Muscle of leg (tissue), 11 donors: ENCODE results near the gene FLYWCH2. TPM values are rescaled to one million over a fixed set of nuclear protein-coding genes. Genes with fewer than 3 reads are reported as not detected.

Source experiments
- DNase-seq: peaks from one replicate; pipeline ENCODE4 v3.0.0; 2013
- H3K27ac ChIP-seq: one replicate; pipeline ENCODE4 v1.5.1; 2013; ENCODE audit warnings: mild to moderate bottlenecking, low read length, control low read depth
- H3K27me3 ChIP-seq: one replicate; pipeline ENCODE4 v1.6.1; 2013; ENCODE audit warnings: low read length; ENCODE audit not compliant: control insufficient read depth, insufficient read depth
- H3K36me3 ChIP-seq: one replicate; pipeline ENCODE4 v1.6.1; 2013; ENCODE audit warnings: low read length; ENCODE audit not compliant: control insufficient read depth, insufficient read depth
- H3K4me1 ChIP-seq: one replicate; pipeline ENCODE4 v1.6.1; 2013; ENCODE audit warnings: low read length; ENCODE audit not compliant: control insufficient read depth, insufficient read depth
- H3K4me3 ChIP-seq: one replicate; pipeline ENCODE4 v1.5.1; 2013; ENCODE audit warnings: low read length, control low read depth
- H3K9me3 ChIP-seq: replicated peaks from 2 replicates; pipeline ENCODE4 v1.6.1; 2013; ENCODE audit warnings: low read depth, low read length; ENCODE audit not compliant: control insufficient read depth
- WGBS: methylation state at CpG from one replicate; pipeline ENCODE4 v1.1.5; 2013; ENCODE audit warnings: missing lambda C conversion rate; ENCODE audit not compliant: insufficient coverage; 5-methylcytosine and 5-hydroxymethylcytosine counted together
- polyA plus RNA-seq, 8 donors: library from polyadenylated mRNA; unstranded; fragments of 120-200 nt; gene quantifications; one replicate each; pipeline versions ENCODE4 v1.2.1 to v1.2.3, GENCODE V29; 2013; ENCODE audit warnings: inconsistent platforms in 1 of 8, low replicate concordance in 1 of 8; ENCODE audit not compliant: insufficient read length in 8 of 8, insufficient read depth in 1 of 8
- total RNA-seq: library from RNA; stranded (reverse); fragments of 120-200 nt; gene quantifications from one replicate; pipeline ENCODE4 v1.2.4, GENCODE V29; 2013

FLYWCH2 gene
- total and polyA plus RNA-seq, 9 donors, result 13.8 to 23.3 (median 21.5) TPM

DNA sequence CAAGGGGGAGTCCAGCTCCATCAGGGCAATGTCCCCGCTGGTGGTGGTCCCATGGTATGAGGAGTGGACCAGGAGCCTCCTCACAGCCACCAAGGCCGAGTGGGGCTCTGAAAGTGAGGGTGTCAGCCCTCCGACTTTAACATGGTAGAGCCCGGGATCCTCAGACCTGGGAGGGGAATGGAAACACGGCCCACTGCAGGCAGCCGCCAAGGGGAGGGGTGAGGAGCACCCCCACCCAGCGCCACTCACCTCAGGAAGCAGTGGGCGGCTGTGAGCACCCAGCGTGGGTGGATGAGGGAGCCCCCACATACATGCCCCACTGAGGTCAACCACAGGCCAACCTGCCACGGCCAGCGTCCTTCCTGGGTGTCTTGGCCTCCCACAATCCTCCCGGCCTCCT is 42.1 kb upstream of the FLYWCH2 start:
- H3K9me3 ChIP-seq, result no peaks in the 10 kb centered on the region
- no peak overlapping the region for H3K4me3 ChIP-seq
- H3K27me3 ChIP-seq, result peaks cover 19% of the 10 kb centered on the region
- 79% methylated on average over 11 of the region's 12 CpGs for WGBS
- H3K27ac ChIP-seq, result no peak overlapping the region
- no peak for DNase-seq
- H3K36me3 ChIP-seq, result no peaks in the 10 kb centered on the region
- H3K4me1 ChIP-seq, result peaks cover 15% of the 10 kb centered on the region

DNA sequence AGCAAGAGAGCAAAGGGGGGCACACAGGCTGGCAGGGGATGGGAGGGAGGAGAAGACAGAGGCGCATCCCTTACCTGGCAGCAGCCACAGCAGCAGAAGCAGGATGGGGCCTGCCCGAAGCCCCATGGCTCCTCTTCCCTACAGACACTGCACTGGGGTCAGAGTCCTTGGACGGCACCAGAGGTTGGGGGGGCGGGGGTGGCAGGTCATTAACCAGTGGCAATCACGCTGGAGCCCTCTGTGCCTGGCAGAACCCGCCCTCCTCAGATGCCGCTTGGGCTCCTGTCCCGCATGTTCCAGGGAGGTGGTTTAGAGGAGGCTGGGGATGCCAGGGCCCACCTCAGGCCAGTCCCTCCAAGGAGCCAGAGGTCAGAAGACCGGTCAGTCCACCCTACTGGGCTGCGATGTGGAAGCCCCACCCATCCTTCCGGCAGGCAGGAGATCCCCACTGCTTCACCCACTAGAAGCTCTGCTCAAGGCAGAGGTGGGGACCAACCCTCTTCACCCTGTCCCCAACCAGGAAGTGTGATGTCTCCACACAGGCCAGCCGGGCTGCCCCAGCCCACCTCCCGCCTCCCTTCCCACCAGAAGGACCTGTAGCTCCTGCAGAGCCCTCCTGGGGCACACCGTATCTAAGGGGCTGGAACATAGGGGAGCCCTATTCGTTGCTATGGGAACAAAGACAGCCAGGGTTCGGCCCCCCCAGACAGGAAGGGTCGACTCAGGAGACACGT is 41.2 kb upstream of the FLYWCH2 start:
- Histone ChIP-seq H3K27ac (no peak overlapping the region), H3K27me3 (peaks cover 12% of the 10 kb centered on the region), H3K4me3 (peak overlapping the region; percentile 29), H3K36me3 (no peaks in the 10 kb centered on the region), H3K4me1 (peaks cover 15% of the 10 kb centered on the region), H3K9me3 (no peaks in the 10 kb centered on the region)
- DNase-seq, result no peak
- WGBS, result 80% methylated on average over 13 of the region's 18 CpGs

DNA sequence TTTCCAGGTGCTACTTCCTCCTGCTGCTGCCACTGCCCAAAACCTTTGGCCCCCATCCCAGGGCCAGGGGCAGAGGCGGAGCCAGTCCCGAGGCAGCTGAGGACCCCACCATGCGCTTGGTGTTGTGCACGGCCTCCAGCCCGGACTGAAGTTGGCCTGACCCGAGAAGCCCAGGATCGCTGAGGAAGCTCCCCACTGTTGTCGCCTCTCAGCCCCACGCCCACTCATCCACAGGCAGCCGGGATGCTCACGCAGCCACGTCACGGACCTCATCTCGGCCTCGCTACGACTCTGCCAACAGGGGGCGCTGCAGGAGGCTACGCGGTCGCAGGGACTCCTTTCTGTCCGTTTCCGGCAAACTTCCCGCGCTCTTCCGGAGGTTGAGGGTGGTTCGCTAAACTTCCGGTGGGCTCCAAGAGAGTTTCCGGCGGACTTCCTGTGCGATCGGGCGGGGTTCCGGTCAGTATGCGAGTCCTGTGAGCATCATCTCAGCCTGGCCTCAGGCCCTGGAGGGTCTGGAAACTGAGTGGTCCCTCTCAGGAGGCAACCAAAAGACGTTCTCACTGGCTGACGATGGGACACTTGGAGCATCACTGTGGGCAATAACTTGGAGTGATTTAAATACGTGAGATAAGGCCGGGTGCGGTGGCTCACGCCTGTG is 40.5 kb upstream of the FLYWCH2 start:
- DNase-seq, result peak; percentile 51
- Histone ChIP-seq H3K4me3 (peak overlapping the region; percentile 29), H3K9me3 (no peaks in the 10 kb centered on the region), H3K36me3 (no peaks in the 10 kb centered on the region), H3K4me1 (peaks cover 15% of the 10 kb centered on the region), H3K27me3 (peaks cover 14% of the 10 kb centered on the region), H3K27ac (no peak overlapping the region)
- 28% methylated on average over 36 of the region's 40 CpGs for WGBS

DNA sequence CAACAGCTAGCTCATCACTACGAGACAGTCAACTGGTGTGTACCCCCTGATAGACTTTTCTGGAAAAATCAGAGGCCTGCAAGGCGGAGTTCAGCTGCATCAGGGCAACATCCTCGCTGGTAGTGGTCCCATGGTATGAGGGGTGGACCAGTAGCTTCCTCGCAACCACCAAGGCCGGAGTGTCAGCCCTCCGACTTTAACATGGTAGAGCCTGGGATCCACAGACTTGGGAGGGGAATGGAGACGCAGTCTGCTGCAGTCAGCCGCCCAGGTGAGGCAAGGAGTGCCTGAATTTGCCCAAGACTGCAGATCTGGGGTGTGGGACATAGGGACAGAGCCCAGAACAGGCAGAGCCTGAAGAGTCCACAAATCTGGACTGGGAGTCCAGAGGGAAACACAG is 39.5 kb upstream of the FLYWCH2 start:
- peaks cover 12% of the 10 kb centered on the region for H3K27me3 ChIP-seq

DNA sequence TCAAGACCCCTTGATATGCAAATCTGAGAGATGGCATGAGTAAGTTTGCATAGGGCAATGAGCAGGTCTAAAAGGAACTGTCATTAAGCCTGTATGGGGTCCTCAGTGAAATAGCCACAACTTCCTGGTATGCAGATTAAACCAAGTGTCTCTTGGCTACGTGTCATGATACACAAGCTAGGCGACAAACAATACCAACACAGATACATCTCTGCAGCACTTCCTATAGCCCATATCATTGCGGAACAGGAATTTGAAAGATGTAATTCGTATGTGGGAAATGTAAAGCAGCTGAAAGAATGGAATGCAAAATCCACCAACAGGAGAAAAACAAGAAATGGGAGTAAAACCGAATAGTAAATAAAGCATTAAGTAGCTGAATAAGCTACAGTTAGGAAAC is 37.9 kb upstream of the FLYWCH2 start:
- H3K9me3 ChIP-seq, result no peaks in the 10 kb centered on the region
- no peak overlapping the region for H3K27ac ChIP-seq
- peaks cover 12% of the 10 kb centered on the region for H3K4me1 ChIP-seq
- no peaks in the 10 kb centered on the region for H3K36me3 ChIP-seq
- no CpG with 5 or more reads among the region's 5 CpGs for WGBS
- peaks cover 20% of the 10 kb centered on the region for H3K27me3 ChIP-seq
- H3K4me3 ChIP-seq, result no peak overlapping the region
- no peak for DNase-seq

More for the DNA sequence above, 39.5 kb upstream of the FLYWCH2 start:
- no peak overlapping the region for H3K27ac ChIP-seq
- H3K4me3 ChIP-seq, result no peak overlapping the region
- no peaks in the 10 kb centered on the region for H3K9me3 ChIP-seq
- peaks cover 15% of the 10 kb centered on the region for H3K4me1 ChIP-seq
- H3K36me3 ChIP-seq, result no peaks in the 10 kb centered on the region
- no peak for DNase-seq
- WGBS, result 83% methylated on average over 7 of the region's 8 CpGs

DNA sequence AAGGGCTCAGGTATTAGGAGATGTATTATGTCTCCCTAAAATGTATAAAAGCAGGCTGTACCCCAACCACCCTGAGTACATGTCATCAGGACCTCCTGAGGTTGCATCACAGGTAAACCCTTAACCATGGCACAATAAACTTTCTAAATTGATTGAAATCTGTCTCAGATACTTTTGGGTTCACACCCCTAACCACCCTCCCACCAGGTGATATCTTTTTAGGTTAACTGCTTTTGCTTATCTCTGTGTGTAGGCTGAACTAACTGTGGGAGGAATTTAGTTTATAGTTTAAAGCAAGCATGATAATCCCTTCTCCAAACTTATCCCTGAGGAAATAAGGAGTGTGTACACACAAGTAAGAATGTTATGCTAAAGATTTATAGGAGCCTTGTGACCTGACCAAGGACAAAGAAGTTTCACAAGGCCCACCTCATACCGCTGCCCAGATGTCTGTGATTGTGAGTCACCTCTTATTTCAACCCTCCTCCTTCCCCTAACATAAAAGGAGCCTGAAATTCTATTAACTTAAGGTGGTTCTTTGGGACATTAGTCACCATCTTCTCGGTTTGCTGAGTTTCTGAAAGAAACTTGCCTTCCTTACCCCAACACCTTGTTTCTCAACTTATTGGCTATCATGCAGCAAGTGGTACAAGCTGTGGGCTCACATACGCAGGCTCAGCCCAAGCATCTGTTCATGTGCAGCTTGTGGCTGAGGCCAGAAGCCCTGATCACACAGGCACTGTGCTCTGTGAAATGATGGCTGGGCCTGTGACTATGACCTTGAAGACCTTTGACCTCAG is 36.3 kb upstream of the FLYWCH2 start:
- peaks cover 22% of the 10 kb centered on the region for H3K27me3 ChIP-seq

DNA sequence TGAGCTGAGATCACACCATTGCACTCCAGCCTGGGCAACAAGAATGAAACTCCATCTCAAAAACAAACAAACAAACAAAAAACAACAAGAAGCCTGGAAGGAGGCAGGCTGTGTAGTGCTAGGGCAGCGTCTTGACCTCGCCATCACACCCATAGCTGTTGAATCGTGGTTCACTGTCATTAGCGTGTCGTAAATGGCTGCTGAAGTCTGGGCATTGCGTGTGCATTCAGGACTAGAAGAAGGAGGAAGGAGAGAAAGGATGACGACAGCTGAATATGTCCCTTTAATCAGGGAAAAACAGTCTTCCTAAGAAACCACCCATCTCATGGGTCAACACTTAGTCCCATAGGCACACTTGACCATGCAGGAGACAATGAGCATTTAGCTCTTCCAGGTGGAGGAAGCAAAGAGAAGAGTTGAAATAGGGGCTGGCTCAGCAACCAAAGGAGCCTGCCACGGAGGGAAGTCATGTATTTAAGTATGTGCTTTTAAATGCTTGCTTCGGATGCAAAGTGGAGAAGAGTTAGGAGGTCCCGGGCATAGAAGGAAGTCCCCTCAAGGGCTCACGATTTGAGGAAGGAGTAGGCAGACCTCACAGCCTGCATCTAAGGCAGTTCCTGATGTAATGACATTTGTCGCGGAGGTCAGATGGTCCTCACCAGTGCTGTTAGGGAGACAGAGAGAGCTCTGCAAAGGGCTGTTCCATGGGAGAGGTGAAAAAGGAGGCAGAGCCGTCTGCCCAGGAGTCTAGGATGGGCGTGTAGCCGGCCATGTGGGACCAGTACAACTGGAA is 33.9 kb upstream of the FLYWCH2 start:
- Histone ChIP-seq H3K27me3 (peaks cover 30% of the 10 kb centered on the region), H3K27ac (no peak overlapping the region)
- no peak for DNase-seq

More for the DNA sequence above, 36.3 kb upstream of the FLYWCH2 start:
- Histone ChIP-seq H3K36me3 (no peaks in the 10 kb centered on the region), H3K4me1 (peaks cover 10% of the 10 kb centered on the region), H3K9me3 (no peaks in the 10 kb centered on the region), H3K27ac (no peak overlapping the region), H3K4me3 (no peak overlapping the region)
- DNase-seq, result no peak
- WGBS, result 40% methylated on average over 1 of the region's 3 CpGs

DNA sequence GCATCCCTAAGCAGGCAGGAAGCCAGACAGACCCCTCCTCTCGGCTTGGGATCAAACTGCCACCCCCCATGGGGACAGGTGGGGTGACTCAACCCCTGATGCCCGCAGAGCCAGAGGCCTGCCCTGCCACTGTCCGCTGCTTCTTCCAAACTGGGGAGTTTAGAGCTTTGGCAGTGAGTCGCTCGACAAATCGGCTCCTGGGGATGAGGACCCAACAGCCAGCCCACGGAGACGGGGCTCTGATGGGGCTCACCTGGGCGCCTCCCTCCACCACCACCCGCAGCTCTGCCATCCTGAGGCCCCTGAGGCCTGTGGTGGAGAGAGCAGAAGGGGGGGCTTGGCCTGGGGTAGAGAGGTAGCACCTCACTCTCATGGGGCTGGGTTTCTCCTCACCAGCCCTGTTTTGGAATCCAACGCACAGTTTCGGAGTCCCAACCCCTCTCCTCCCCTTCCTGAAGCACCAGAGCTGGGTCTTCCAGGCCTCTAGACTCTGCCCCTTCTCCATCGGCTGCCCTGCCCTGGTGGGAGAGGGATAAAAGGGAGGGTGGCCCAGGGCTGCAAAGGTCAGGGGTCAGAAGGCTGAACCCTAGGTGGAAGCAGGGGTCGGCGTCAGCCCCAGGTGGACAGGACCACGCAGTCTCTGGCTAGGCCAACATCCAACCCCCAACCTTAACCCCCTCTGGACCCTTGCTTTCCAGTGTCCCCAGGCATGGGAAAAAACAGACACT is 30.8 kb upstream of the FLYWCH2 start:
- Histone ChIP-seq H3K9me3 (no peaks in the 10 kb centered on the region), H3K4me3 (no peak overlapping the region), H3K36me3 (no peaks in the 10 kb centered on the region), H3K27me3 (peaks cover 32% of the 10 kb centered on the region), H3K27ac (no peak overlapping the region), H3K4me1 (no peaks in the 10 kb centered on the region)
- WGBS, result 82% methylated on average over 4 of the region's 16 CpGs
- no peak for DNase-seq

More for the DNA sequence above, 33.9 kb upstream of the FLYWCH2 start:
- Histone ChIP-seq H3K9me3 (no peaks in the 10 kb centered on the region), H3K4me1 (no peaks in the 10 kb centered on the region), H3K4me3 (no peak overlapping the region), H3K36me3 (no peaks in the 10 kb centered on the region)
- WGBS, result 73% methylated on average over 9 of the region's 16 CpGs

DNA sequence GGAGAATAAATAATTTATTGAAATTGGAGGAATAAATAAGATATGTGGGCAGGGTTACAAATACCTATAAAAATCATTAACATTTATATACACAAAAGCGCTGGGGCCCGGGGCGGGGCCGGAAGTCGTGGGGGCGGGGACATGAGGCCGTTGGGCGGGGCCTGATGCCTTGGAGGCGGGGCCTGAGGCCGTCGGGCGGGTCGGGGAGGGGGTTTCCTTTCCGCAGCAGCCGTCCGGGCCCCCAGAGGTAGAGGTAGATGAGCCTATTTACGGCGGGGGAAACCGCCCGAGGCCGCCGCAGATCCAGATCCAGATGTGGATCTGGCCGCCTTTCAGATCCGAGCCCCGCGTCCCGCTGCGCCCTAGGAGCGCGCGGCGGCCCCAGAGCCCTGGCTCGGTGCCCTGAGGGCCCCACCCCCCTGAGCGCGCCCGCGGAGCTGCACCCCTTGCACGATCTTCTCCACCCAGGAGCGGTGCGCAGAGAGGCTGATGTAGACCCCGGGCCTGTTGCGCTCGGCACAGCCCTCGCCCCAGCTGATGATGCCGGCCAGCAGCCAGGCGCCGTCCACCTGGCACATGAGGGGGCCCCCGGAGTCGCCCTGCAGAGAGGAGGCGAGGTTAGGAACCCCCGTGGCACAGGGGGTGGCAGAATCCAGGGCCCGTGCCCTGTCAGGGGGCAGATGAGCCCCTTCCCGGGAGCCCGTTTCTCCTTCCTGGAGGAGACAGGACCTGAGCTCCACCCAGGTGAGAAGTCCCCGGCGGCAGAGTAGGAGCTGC is 30.1 kb upstream of the FLYWCH2 start:
- Histone ChIP-seq H3K27me3 (peaks cover 39% of the 10 kb centered on the region), H3K36me3 (no peaks in the 10 kb centered on the region), H3K4me3 (no peak overlapping the region), H3K9me3 (no peaks in the 10 kb centered on the region), H3K27ac (no peak overlapping the region), H3K4me1 (no peaks in the 10 kb centered on the region)
- WGBS, result 34% methylated on average over 50 of the region's 56 CpGs
- no peak for DNase-seq
